SK-N-SH treated with all-trans-retinoic acid at 6 μM for 48 hours (cell line): Measurements from ENCODE around the gene PRODH2.

ENCODE experiments used
- ATAC-seq: fragments of 200-7000 bp; cut with Tn5 transposase; 3 replicates; pipeline ENCODE4 v1.9.1; 2020; ENCODE audit warnings: mild to moderate bottlenecking, moderate library complexity
- ARNTL ChIP-seq: fragments of 450-650 bp; formaldehyde crosslinking; IDR thresholded peaks from 2 replicates; pipeline ENCODE4 v1.5.0; 2020; ENCODE audit warnings: low read depth, mild to moderate bottlenecking, moderate library complexity, borderline replicate concordance
- BACH2 ChIP-seq: fragments of 250-450 bp; sonication (Bioruptor Pico); IDR thresholded peaks from 2 replicates; pipeline ENCODE4 v1.9.0; 2021; ENCODE audit warnings: mild to moderate bottlenecking, borderline replicate concordance
- GLIS3 ChIP-seq: fragments of 250-450 bp; sonication (Bioruptor Pico); IDR thresholded peaks from 2 replicates; pipeline ENCODE4 v1.5.0; 2020; ENCODE audit warnings: mild to moderate bottlenecking, moderate library complexity
- ISL1 ChIP-seq: fragments of 250-450 bp; sonication (Bioruptor Pico); IDR thresholded peaks from 2 replicates; pipeline ENCODE4 v2.1.2; 2022; ENCODE audit warnings: mild to moderate bottlenecking, moderate library complexity
- OSR1 ChIP-seq: fragments of 250-450 bp; sonication (Bioruptor Pico); IDR thresholded peaks from 2 replicates; pipeline ENCODE4 v1.8.0; 2022; ENCODE audit warnings: moderate library complexity, mild to moderate bottlenecking, inconsistent platforms
- SNAI2 ChIP-seq: fragments of 250-450 bp; sonication (Bioruptor Pico); IDR thresholded peaks from 2 replicates; pipeline ENCODE4 v1.5.0; 2020; ENCODE audit warnings: mild to moderate bottlenecking, moderate library complexity
- TCF4 ChIP-seq: fragments of 250-450 bp; sonication (Bioruptor Pico); IDR thresholded peaks from 2 replicates; pipeline ENCODE4 v1.8.0; 2021; ENCODE audit warnings: mild to moderate bottlenecking, moderate library complexity, borderline replicate concordance
- TOX ChIP-seq: fragments of 250-450 bp; sonication (Bioruptor Pico); IDR thresholded peaks from 2 replicates; pipeline ENCODE4 v1.8.0; 2021; ENCODE audit warnings: mild to moderate bottlenecking, moderate library complexity, borderline replicate concordance
- ZC3H10 ChIP-seq: fragments of 250-450 bp; sonication (Bioruptor Pico); IDR thresholded peaks from 2 replicates; pipeline ENCODE4 v1.5.1; 2021; ENCODE audit warnings: mild to moderate bottlenecking, moderate library complexity
- ZFP3 ChIP-seq: fragments of 250-450 bp; sonication (Bioruptor Pico); IDR thresholded peaks from 2 replicates; pipeline ENCODE4 v1.5.0; 2020; ENCODE audit warnings: mild to moderate bottlenecking, moderate library complexity
- ZFP30 ChIP-seq: fragments of 450-650 bp; formaldehyde crosslinking; IDR thresholded peaks from 2 replicates; pipeline ENCODE4 v1.5.0; 2022; ENCODE audit warnings: mild to moderate bottlenecking, moderate library complexity
- ZNF565 ChIP-seq: fragments of 450-650 bp; formaldehyde crosslinking; conservative IDR thresholded peaks from 2 replicates; pipeline ENCODE4 v1.5.0; 2020; ENCODE audit warnings: low read depth, mild to moderate bottlenecking, moderate library complexity
- ZNF70 ChIP-seq: fragments of 450-650 bp; formaldehyde crosslinking; IDR thresholded peaks from 2 replicates; pipeline ENCODE4 v1.5.0; 2020; ENCODE audit warnings: mild to moderate bottlenecking, moderate library complexity
- ZNF8 ChIP-seq: fragments of 450-650 bp; formaldehyde crosslinking; IDR thresholded peaks from 2 replicates; pipeline ENCODE4 v1.5.0; 2020; ENCODE audit warnings: mild to moderate bottlenecking, moderate library complexity
- TF ChIP-seq, protein P1 (sequence below): fragments of 250-450 bp; sonication (Bioruptor Pico); IDR thresholded peaks from 2 replicates; pipeline ENCODE4 v1.5.1; 2020; ENCODE audit warnings: low read depth, mild to moderate bottlenecking, moderate library complexity
- TF ChIP-seq, protein P2 (sequence below): fragments of 250-450 bp; sonication (Bioruptor Pico); IDR thresholded peaks from 2 replicates; pipeline ENCODE4 v1.5.1; 2021; ENCODE audit warnings: mild to moderate bottlenecking, moderate library complexity
- TF ChIP-seq, protein P3 (sequence below): fragments of 250-450 bp; sonication (Bioruptor Pico); IDR thresholded peaks from 2 replicates; pipeline ENCODE4 v1.8.0; 2020; ENCODE audit warnings: mild to moderate bottlenecking, moderate library complexity, borderline replicate concordance
- TF ChIP-seq, protein P4 (sequence below): fragments of 250-450 bp; sonication (Bioruptor Pico); IDR thresholded peaks from 2 replicates; pipeline ENCODE4 v1.5.0; 2020; ENCODE audit warnings: mild to moderate bottlenecking, moderate library complexity

PRODH2 gene

DNA sequence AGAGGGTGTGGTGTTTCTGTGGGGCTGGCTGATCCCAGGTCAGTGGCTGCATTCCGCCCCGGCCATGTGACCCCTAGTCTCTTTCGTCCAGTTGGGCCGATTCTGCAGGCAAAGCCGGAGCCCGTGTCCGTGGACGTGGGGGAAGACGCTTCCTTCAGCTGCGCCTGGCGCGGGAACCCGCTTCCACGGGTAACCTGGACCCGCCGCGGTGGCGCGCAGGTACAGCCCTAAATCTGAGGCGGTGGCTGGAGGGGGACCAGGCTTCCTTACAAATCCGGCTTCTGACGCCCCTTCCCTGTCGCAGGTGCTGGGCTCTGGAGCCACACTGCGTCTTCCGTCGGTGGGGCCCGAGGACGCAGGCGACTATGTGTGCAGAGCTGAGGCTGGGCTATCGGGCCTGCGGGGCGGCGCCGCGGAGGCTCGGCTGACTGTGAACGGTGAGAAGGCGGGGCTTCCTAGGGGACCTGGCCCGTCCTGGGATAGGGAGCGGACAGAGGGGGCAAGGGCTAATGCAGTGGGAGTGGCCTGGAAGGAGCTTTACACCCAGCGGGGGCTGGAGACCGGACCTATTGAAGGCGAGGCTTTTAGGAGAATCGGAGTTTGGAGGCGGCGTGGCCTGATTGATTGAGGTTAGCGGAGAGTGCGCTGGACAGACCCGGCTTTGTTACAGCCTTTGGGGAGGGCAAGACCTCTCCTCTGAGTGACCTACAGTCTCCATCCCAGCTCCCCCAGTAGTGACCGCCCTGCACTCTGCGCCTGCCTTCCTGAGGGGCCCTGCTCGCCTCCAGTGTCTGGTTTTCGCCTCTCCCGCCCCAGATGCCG is 48.4 kb upstream of the PRODH2 start:
- no peak for TF ChIP-seq ARNTL (CRISPR knock-in tag)
- TF ChIP-seq ZFP3 (CRISPR knock-in tag): no peak
- TF ChIP-seq, protein P1, sequence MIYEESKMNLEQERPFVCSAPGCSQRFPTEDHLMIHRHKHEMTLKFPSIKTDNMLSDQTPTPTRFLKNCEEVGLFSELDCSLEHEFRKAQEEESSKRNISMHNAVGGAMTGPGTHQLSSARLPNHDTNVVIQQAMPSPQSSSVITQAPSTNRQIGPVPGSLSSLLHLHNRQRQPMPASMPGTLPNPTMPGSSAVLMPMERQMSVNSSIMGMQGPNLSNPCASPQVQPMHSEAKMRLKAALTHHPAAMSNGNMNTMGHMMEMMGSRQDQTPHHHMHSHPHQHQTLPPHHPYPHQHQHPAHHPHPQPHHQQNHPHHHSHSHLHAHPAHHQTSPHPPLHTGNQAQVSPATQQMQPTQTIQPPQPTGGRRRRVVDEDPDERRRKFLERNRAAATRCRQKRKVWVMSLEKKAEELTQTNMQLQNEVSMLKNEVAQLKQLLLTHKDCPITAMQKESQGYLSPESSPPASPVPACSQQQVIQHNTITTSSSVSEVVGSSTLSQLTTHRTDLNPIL: no peak
- TF ChIP-seq, protein P2, sequence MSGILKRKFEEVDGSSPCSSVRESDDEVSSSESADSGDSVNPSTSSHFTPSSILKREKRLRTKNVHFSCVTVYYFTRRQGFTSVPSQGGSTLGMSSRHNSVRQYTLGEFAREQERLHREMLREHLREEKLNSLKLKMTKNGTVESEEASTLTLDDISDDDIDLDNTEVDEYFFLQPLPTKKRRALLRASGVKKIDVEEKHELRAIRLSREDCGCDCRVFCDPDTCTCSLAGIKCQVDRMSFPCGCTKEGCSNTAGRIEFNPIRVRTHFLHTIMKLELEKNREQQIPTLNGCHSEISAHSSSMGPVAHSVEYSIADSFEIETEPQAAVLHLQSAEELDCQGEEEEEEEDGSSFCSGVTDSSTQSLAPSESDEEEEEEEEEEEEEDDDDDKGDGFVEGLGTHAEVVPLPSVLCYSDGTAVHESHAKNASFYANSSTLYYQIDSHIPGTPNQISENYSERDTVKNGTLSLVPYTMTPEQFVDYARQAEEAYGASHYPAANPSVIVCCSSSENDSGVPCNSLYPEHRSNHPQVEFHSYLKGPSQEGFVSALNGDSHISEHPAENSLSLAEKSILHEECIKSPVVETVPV (CRISPR knock-in tag): no peak
- TF ChIP-seq ZFP30 (CRISPR knock-in tag): no peak
- TF ChIP-seq, all 23 proteins: peak for 0

DNA sequence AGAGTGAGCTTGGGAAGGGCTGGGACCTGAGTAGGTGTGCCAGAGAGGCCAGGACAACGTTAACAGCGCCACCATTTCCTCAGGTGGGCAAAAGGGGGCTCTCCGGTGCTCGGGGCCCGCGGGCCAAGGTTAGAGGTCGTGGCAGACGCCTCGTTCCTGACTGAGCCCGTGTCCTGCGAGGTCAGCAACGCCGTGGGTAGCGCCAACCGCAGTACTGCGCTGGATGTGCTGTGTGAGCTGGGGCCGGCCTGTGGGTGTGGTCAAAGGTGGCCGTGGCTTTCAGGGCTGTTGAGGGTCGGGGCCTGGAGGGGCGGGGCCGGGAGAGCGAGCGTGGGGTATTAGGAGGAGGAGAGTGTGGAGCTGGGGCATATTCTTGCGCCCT is 47.8 kb upstream of the PRODH2 start:
- ATAC-seq: no peak

More for the DNA sequence above, 48.4 kb upstream of the PRODH2 start:
- ATAC-seq: no peak

DNA sequence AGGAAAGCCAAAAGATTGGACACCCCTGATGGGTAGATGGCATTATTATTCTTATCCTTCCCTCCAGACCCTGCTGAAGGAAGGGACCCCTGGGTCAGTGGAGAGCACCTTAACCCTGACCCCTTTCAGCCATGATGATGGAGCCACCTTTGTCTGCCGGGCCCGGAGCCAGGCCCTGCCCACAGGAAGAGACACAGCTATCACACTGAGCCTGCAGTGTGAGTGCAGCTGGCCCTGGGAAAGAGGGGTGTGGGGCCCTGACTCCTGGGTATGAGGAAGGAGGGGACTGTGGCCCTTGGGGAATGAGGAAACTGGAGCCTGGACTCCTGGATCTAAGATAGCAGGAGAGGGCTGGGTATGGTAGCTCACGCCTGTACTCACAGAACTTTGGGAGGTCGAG is 46.8 kb upstream of the PRODH2 start:
- TF ChIP-seq ZNF565 (CRISPR knock-in tag) (no peak), ZNF8 (CRISPR knock-in tag) (no peak), ZFP30 (CRISPR knock-in tag) (no peak), ZC3H10 (CRISPR knock-in tag) (no peak), OSR1 (CRISPR knock-in tag) (no peak), ZFP3 (CRISPR knock-in tag) (no peak), ZNF70 (no peak), ARNTL (CRISPR knock-in tag) (no peak), SNAI2 (CRISPR knock-in tag) (no peak), TOX (CRISPR knock-in tag) (no peak), ISL1 (no peak), TCF4 (no peak), GLIS3 (CRISPR knock-in tag) (no peak), BACH2 (CRISPR knock-in tag) (no peak)
- TF ChIP-seq, protein P1: no peak
- TF ChIP-seq, protein P3, sequence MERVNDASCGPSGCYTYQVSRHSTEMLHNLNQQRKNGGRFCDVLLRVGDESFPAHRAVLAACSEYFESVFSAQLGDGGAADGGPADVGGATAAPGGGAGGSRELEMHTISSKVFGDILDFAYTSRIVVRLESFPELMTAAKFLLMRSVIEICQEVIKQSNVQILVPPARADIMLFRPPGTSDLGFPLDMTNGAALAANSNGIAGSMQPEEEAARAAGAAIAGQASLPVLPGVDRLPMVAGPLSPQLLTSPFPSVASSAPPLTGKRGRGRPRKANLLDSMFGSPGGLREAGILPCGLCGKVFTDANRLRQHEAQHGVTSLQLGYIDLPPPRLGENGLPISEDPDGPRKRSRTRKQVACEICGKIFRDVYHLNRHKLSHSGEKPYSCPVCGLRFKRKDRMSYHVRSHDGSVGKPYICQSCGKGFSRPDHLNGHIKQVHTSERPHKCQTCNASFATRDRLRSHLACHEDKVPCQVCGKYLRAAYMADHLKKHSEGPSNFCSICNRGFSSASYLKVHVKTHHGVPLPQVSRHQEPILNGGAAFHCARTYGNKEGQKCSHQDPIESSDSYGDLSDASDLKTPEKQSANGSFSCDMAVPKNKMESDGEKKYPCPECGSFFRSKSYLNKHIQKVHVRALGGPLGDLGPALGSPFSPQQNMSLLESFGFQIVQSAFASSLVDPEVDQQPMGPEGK (CRISPR knock-in tag): no peak
- TF ChIP-seq, protein P2 (CRISPR knock-in tag): no peak
- TF ChIP-seq, protein P4, sequence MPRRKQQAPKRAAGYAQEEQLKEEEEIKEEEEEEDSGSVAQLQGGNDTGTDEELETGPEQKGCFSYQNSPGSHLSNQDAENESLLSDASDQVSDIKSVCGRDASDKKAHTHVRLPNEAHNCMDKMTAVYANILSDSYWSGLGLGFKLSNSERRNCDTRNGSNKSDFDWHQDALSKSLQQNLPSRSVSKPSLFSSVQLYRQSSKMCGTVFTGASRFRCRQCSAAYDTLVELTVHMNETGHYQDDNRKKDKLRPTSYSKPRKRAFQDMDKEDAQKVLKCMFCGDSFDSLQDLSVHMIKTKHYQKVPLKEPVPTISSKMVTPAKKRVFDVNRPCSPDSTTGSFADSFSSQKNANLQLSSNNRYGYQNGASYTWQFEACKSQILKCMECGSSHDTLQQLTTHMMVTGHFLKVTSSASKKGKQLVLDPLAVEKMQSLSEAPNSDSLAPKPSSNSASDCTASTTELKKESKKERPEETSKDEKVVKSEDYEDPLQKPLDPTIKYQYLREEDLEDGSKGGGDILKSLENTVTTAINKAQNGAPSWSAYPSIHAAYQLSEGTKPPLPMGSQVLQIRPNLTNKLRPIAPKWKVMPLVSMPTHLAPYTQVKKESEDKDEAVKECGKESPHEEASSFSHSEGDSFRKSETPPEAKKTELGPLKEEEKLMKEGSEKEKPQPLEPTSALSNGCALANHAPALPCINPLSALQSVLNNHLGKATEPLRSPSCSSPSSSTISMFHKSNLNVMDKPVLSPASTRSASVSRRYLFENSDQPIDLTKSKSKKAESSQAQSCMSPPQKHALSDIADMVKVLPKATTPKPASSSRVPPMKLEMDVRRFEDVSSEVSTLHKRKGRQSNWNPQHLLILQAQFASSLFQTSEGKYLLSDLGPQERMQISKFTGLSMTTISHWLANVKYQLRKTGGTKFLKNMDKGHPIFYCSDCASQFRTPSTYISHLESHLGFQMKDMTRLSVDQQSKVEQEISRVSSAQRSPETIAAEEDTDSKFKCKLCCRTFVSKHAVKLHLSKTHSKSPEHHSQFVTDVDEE: no peak
- ATAC-seq: no peak

More for the DNA sequence above, 47.8 kb upstream of the PRODH2 start:
- TF ChIP-seq TOX (CRISPR knock-in tag) (no peak), ZNF70 (no peak)
